ENCODE data around the gene TNNT1.

Gene TNNT1

DNA sequence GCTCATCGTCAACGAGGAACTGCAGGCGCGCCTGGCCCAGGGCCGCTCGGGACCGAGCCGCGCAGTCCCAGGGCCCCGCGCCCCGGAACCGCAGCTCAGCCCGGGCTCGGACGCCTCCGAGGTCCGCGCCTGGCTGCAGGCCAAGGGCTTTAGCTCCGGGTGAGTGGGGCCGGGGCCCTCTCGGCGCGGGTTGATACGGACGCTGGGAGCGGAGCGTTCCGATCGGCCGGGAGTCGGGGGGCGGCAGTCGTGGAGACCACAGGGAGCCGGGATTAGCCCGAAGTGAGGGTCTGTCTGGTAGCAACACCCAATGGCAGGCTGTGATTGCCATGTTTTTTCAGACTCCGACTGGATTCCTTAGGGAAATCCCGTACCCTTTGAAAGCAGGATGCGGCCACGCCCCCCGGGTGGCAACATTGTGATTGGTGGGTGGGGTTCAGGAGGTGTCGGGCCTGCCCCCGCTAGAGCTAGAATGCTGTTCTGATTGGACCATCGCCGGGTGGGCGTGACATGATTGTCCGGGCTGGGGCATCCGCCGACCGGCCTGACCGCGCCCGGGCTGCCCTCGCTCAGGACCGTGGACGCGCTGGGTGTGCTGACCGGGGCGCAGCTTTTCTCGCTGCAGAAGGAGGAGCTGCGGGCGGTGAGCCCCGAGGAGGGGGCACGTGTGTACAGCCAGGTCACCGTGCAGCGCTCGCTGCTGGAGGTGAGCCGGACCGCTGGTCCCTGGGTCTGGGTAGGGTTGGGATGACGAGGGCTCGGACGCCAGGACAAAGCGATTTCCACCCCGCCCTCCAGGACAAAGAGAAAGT is 62.1 kb downstream of the TNNT1 start:
- DNase-seq: peak; percentile 74

DNA sequence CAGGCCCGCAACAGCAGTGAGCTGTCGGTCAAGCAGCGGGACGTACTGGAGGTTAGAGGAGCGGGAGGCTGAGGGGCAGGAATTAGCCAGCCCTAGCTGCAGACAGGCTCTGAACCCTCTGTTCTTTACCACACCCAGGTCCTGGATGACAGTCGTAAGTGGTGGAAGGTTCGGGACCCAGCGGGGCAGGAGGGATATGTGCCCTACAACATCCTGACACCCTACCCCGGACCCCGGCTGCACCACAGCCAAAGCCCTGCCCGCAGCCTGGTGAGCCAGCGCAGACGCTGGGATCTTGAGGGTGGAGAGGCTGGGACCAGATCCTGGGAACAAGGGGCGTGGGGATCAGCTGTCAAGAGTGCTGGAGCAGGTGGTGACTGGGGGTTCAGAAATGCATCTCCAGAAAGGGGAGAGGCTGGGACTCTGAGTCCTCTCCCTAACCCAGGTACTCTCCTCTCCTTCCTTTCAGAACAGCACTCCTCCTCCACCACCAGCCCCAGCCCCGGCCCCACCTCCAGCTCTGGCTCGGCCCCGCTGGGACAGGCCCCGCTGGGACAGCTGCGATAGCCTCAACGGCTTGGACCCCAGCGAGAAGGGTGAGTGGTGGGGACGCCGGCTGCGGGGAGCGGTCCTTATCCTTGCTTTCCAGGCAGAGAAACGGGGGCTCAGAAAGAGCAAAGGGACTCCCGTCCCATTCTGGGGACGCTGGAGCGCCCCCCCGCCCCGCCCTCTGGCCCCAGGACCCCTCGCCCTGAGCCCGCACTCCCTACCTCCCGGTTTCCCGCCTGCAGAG is 62.9 kb downstream of the TNNT1 start:
- no peak for DNase-seq

DNA sequence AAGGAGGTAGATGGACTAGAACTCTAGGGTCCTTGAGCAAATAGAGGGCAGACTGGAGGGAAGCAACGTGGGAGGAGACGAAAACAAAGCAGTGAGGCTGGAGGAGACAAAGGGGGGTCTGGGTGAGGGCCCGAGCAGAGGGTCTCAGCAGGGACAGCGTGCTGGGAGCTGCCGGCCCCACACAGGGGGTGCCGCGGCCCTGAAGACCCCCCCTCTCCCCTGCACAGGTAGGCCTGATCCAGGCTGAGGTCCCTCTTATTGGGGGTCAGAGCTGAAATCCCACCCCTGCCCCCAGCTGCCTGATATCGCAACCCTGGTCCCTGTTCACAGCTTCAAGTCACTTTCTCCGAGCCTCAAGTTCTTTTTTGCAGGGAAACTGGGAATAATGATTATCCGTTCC is 64.6 kb downstream of the TNNT1 start:
- no peak for DNase-seq

GRCh38 chr19:55083004-55083850 is 65.8 kb downstream of the TNNT1 start:
- no peak for DNase-seq

Data from NCI-H2029 (cell line).